H9 (cell line): Measurements from ENCODE around the gene DOCK1. TPM values are rescaled to one million over a fixed set of nuclear protein-coding genes. Genes with fewer than 3 reads are reported as not detected.

Experiments used
- DNase-seq: peaks from one replicate; pipeline ENCODE4 v3.0.0-alpha.2; 2017
- H2AFZ ChIP-seq: one replicate; pipeline ENCODE4 v1.6.1; 2013; ENCODE audit warnings: mild to moderate bottlenecking, low read length, control low read depth, moderate library complexity
- H2AK5ac ChIP-seq: 2 replicates; pipeline ENCODE4 v1.6.1; 2013; ENCODE audit warnings: low read length, control low read depth, mixed read lengths; ENCODE audit not compliant: insufficient read length
- H2BK120ac ChIP-seq: one replicate; pipeline ENCODE4 v1.6.1; 2013; ENCODE audit warnings: low read depth, mild to moderate bottlenecking, low read length, control low read depth, inconsistent platforms; ENCODE audit not compliant: poor library complexity, severe bottlenecking
- H2BK12ac ChIP-seq: 2 replicates; pipeline ENCODE4 v1.6.1; 2013; ENCODE audit warnings: low read length, control low read depth, mixed read lengths, low read depth; ENCODE audit not compliant: insufficient read length
- H2BK15ac ChIP-seq: 2 replicates; pipeline ENCODE4 v1.6.1; 2013; ENCODE audit warnings: low read depth, low read length, control low read depth
- H2BK20ac ChIP-seq: one replicate; pipeline ENCODE4 v1.6.1; 2013; ENCODE audit warnings: low read depth, mild to moderate bottlenecking, low read length, control low read depth, inconsistent platforms; ENCODE audit not compliant: poor library complexity, severe bottlenecking
- H2BK5ac ChIP-seq: 2 replicates; pipeline ENCODE4 v1.6.1; 2013; ENCODE audit warnings: low read length, control low read depth, mixed read lengths; ENCODE audit not compliant: insufficient read length
- H3K14ac ChIP-seq: 2 replicates; pipeline ENCODE4 v1.6.1; 2013; ENCODE audit warnings: low read length, control low read depth; ENCODE audit not compliant: insufficient read depth
- H3K18ac ChIP-seq: 2 replicates; pipeline ENCODE4 v1.6.1; 2013; ENCODE audit warnings: low read depth, mild to moderate bottlenecking, mixed read lengths, low read length, control low read depth; ENCODE audit not compliant: insufficient read length
- H3K23ac ChIP-seq: 2 replicates; pipeline ENCODE4 v1.6.1; 2013; ENCODE audit warnings: low read length, control low read depth, mixed read lengths, low read depth; ENCODE audit not compliant: insufficient read length
- H3K23me2 ChIP-seq: 2 replicates; pipeline ENCODE4 v1.6.1; 2013; ENCODE audit warnings: low read depth, mild to moderate bottlenecking, mixed read lengths, low read length, control low read depth; ENCODE audit not compliant: insufficient read length, poor library complexity, severe bottlenecking
- H3K27ac ChIP-seq: 2 replicates; pipeline ENCODE4 v1.5.1; 2013; ENCODE audit warnings: low read length, control low read depth, mixed read lengths, low read depth; ENCODE audit not compliant: insufficient read length
- H3K27me3 ChIP-seq: 2 replicates; pipeline ENCODE4 v1.6.1; 2013; ENCODE audit warnings: low read length, control low read depth, inconsistent platforms; ENCODE audit not compliant: insufficient read depth
- H3K4ac ChIP-seq: 2 replicates; pipeline ENCODE4 v1.6.1; 2013; ENCODE audit warnings: low read depth, mild to moderate bottlenecking, control low read depth, inconsistent platforms, low read length, moderate library complexity
- H3K4me1 ChIP-seq: 2 replicates; pipeline ENCODE4 v1.6.1; 2013; ENCODE audit warnings: low read length, control low read depth, inconsistent platforms; ENCODE audit not compliant: insufficient read depth
- H3K4me2 ChIP-seq: 2 replicates; pipeline ENCODE4 v1.6.1; 2013; ENCODE audit warnings: low read length, control low read depth, mixed read lengths; ENCODE audit not compliant: insufficient read length, insufficient read depth
- H3K56ac ChIP-seq: 2 replicates; pipeline ENCODE4 v1.6.1; 2013; ENCODE audit warnings: low read depth, mild to moderate bottlenecking, mixed read lengths, low read length, control low read depth; ENCODE audit not compliant: insufficient read length
- H3K79me1 ChIP-seq: 2 replicates; pipeline ENCODE4 v1.6.1; 2013; ENCODE audit warnings: low read depth, mild to moderate bottlenecking, moderate library complexity, low read length, control low read depth, inconsistent platforms; ENCODE audit not compliant: insufficient read depth, poor library complexity, severe bottlenecking
- H3K79me2 ChIP-seq: 2 replicates; pipeline ENCODE4 v1.6.1; 2013; ENCODE audit warnings: low read length, control low read depth, inconsistent platforms; ENCODE audit not compliant: insufficient read depth
- H3K9ac ChIP-seq: 2 replicates; pipeline ENCODE4 v1.6.1; 2013; ENCODE audit warnings: low read length, control low read depth, mixed read lengths; ENCODE audit not compliant: insufficient read length; ENCODE audit errors: extremely low read depth
- H3K9me3 ChIP-seq: one replicate; pipeline ENCODE4 v1.6.1; 2013; ENCODE audit warnings: low read depth, low read length, inconsistent platforms; ENCODE audit not compliant: control insufficient read depth
- H3T11ph ChIP-seq: one replicate; pipeline ENCODE4 v1.6.1; 2013; ENCODE audit warnings: mild to moderate bottlenecking, low read length, control low read depth, inconsistent platforms
- H4K20me1 ChIP-seq: one replicate; pipeline ENCODE4 v1.6.1; 2013; ENCODE audit not compliant: control insufficient read depth, insufficient read length, insufficient read depth
- H4K5ac ChIP-seq: 2 replicates; pipeline ENCODE4 v1.6.1; 2013; ENCODE audit warnings: low read depth, mild to moderate bottlenecking, mixed read lengths, low read length, control low read depth; ENCODE audit not compliant: insufficient read length
- H4K8ac ChIP-seq: replicated peaks from 2 replicates; pipeline ENCODE4 v1.6.1; 2013; ENCODE audit warnings: low read length, control low read depth, mixed read lengths, low read depth; ENCODE audit not compliant: insufficient read length
- H4K91ac ChIP-seq: 2 replicates; pipeline ENCODE4 v1.6.1; 2013; ENCODE audit warnings: low read depth, mild to moderate bottlenecking, moderate library complexity, mixed read lengths, low read length, control low read depth; ENCODE audit not compliant: insufficient read length
- H3K27ac Mint-ChIP-seq, 3 experiments: 2 replicates in 2 of 3; 3 replicates in 1 of 3; pipeline ENCODE4 v1.8.0; 2020 to 2021; ENCODE audit warnings: mixed read lengths in 3 of 3, mild to moderate bottlenecking in 1 of 3, moderate library complexity in 1 of 3
- H3K27me3 Mint-ChIP-seq: 2 replicates; pipeline ENCODE4 v1.8.0; 2021; ENCODE audit warnings: low read depth, mild to moderate bottlenecking, moderate library complexity, mixed read lengths
- H3K36me3 Mint-ChIP-seq, 3 experiments: 2 replicates in 2 of 3; 3 replicates in 1 of 3; pipeline ENCODE4 v1.8.0; 2020 to 2021; ENCODE audit warnings: low read depth in 3 of 3, mixed read lengths in 3 of 3; ENCODE audit not compliant: insufficient read depth in 1 of 3
- H3K4me1 Mint-ChIP-seq, 2 experiments: 2 replicates each; pipeline ENCODE4 v1.8.0; 2020; ENCODE audit warnings: mixed read lengths in 2 of 2
- H3K4me3 Mint-ChIP-seq, 2 experiments: 2 replicates in 1 of 2; 3 replicates in 1 of 2; pipeline ENCODE4 v1.8.0; 2020 to 2021; ENCODE audit warnings: mild to moderate bottlenecking in 2 of 2, mixed read lengths in 2 of 2, moderate library complexity in 1 of 2
- H3K9me3 Mint-ChIP-seq, 2 experiments: 2 replicates in 1 of 2; 3 replicates in 1 of 2; pipeline ENCODE4 v1.8.0; 2020; ENCODE audit warnings: mild to moderate bottlenecking in 2 of 2, mixed read lengths in 2 of 2, moderate library complexity in 1 of 2
- WGBS: extraction: QIAGEN DNeasy Blood & Tissue Kit; methylation state at CpG from one replicate; pipeline ENCODE4 v1.1.7; 2013; ENCODE audit warnings: missing lambda C conversion rate, low lambda C conversion rate, mixed read lengths; ENCODE audit not compliant: insufficient read length; ENCODE audit errors: extremely low coverage; 5-methylcytosine and 5-hydroxymethylcytosine counted together
- total RNA-seq: library from RNA; stranded (reverse); gene quantifications from 2 replicates; pipeline ENCODE4 v1.2.1, GENCODE V29; 2021
- TF ChIP-seq, protein P1 (sequence below): fragments of 200-600 bp; sonication (generic); conservative IDR thresholded peaks from 3 replicates; pipeline ENCODE4 v1.8.0; 2021; ENCODE audit warnings: antibody characterized with exemption, mild to moderate bottlenecking

DOCK1 gene
- total RNA-seq, 1 experiment from 2014 or later = 57.0 TPM

GRCh38 chr10:126964190-126964589, 59.0 kb downstream of the DOCK1 start:
- Histone ChIP-seq H3K79me1 (peaks cover 2% of the 10 kb centered on the region), H4K91ac (no peak overlapping the region), H3K4ac (no peak overlapping the region), H3K23ac (no peak overlapping the region), H3K23me2 (no peaks in the 10 kb centered on the region), H2BK12ac (no peak overlapping the region), H2BK5ac (no peak overlapping the region), H2BK20ac (no peak overlapping the region), H3K4me2 (no peak overlapping the region), H3K27me3 (no peaks in the 10 kb centered on the region), H3K27ac (no peak overlapping the region), H4K8ac (no peak overlapping the region), H2BK15ac (no peak overlapping the region), H4K5ac (no peak overlapping the region), H2AFZ (no peak overlapping the region), H3K4me1 (peaks cover 3% of the 10 kb centered on the region; the same call in 1 of the 2 replicates), H3K18ac (no peak overlapping the region), H4K20me1 (no peaks in the 10 kb centered on the region), H3K9me3 (no peaks in the 10 kb centered on the region), H2BK120ac (no peak overlapping the region), H3K79me2 (peaks cover 6% of the 10 kb centered on the region; the same call in 1 of the 2 replicates), H3K56ac (no peak overlapping the region), H3K14ac (no peak overlapping the region), H2AK5ac (no peak overlapping the region), H3K9ac (no peak overlapping the region), H3T11ph (no peak overlapping the region)
- no peak for DNase-seq
- TF ChIP-seq, protein P1, sequence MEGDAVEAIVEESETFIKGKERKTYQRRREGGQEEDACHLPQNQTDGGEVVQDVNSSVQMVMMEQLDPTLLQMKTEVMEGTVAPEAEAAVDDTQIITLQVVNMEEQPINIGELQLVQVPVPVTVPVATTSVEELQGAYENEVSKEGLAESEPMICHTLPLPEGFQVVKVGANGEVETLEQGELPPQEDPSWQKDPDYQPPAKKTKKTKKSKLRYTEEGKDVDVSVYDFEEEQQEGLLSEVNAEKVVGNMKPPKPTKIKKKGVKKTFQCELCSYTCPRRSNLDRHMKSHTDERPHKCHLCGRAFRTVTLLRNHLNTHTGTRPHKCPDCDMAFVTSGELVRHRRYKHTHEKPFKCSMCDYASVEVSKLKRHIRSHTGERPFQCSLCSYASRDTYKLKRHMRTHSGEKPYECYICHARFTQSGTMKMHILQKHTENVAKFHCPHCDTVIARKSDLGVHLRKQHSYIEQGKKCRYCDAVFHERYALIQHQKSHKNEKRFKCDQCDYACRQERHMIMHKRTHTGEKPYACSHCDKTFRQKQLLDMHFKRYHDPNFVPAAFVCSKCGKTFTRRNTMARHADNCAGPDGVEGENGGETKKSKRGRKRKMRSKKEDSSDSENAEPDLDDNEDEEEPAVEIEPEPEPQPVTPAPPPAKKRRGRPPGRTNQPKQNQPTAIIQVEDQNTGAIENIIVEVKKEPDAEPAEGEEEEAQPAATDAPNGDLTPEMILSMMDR = no peak
- H3K4me1 Mint-ChIP-seq = peaks cover 23 to 34% of the 10 kb centered on the region in 2 experiments
- peaks cover 0 to 3% (median 0%) of the 10 kb centered on the region in 3 experiments; a peak in 3 of 7 replicates for H3K36me3 Mint-ChIP-seq
- H3K27ac Mint-ChIP-seq = peak overlapping the region in 2 of 3 experiments; percentile 5 to 63; a peak in 4 of 7 replicates
- no CpG with 5 or more reads among the region's 7 CpGs for WGBS
- no peaks in the 10 kb centered on the region for H3K9me3 Mint-ChIP-seq
- no peak overlapping the region for H3K4me3 Mint-ChIP-seq
- no peaks in the 10 kb centered on the region for H3K27me3 Mint-ChIP-seq
